Prostate gland (tissue), 2 donors: Measurements from ENCODE around the gene MAFG. TPM values are rescaled to one million over a fixed set of nuclear protein-coding genes. Genes with fewer than 3 reads are reported as not detected.

Experiments
- DNase-seq: peaks from one replicate; pipeline ENCODE4 v3.0.0-alpha.2; 2019; ENCODE audit warnings: low spot score
- H3K27ac ChIP-seq, 2 donors: fragments of 200-600 bp; sonication (generic); 2 replicates each; pipeline ENCODE4 v1.5.1; 2017 to 2019
- H3K27me3 ChIP-seq: fragments of 200-600 bp; sonication (generic); replicated peaks from 2 replicates; pipeline ENCODE4 v1.5.1; 2019; ENCODE audit not compliant: insufficient read depth
- H3K36me3 ChIP-seq, 2 donors: fragments of 200-600 bp; sonication (generic); 1 replicate in 1 of 2; 2 replicates in 1 of 2; pipeline versions ENCODE4 v1.5.1 to v1.8.1; 2017 to 2019
- H3K4me1 ChIP-seq: fragments of 200-600 bp; sonication (generic); replicated peaks from 2 replicates; pipeline ENCODE4 v1.5.1; 2019
- H3K4me3 ChIP-seq, 2 donors: fragments of 200-600 bp; sonication (generic); 2 replicates each; pipeline ENCODE4 v1.5.1; 2017 to 2019
- H3K9me3 ChIP-seq: fragments of 200-600 bp; sonication (generic); 2 replicates; pipeline ENCODE4 v1.5.1; 2017
- POLR2A ChIP-seq: fragments of 450-650 bp; IDR thresholded peaks from one replicate; pipeline ENCODE4 v1.6.1; 2016; ENCODE audit warnings: antibody characterized with exemption, mild to moderate bottlenecking
- POLR2AphosphoS5 ChIP-seq: sonication (generic); formaldehyde crosslinking; IDR thresholded peaks from one replicate; pipeline ENCODE4 v1.6.1; 2017; ENCODE audit warnings: antibody characterized with exemption
- WGBS: methylation state at CpG from one replicate; pipeline ENCODE4 v1.1.5; 2018; 5-methylcytosine and 5-hydroxymethylcytosine counted together
- intact Hi-C: fragments of 100-400 bp; cut with DNase I; formaldehyde crosslinking; loops from one replicate; pipeline ENCODE4 v1.14.2; 2022
- total RNA-seq, 2 donors: library from RNA; depleted of rRNA; stranded (reverse); fragments of >200 nt; gene quantifications; one replicate each; pipeline ENCODE4 v1.1.0, GENCODE V29; 2016
- TF ChIP-seq, protein P1 (sequence below), 4 experiments: fragments of 200-600 bp in 2 of 4; fragments of 450-650 bp in 2 of 4; sonication (generic) in 2 of 4; IDR thresholded peaks; 1 replicate in 3 of 4; 2 replicates in 1 of 4; pipeline ENCODE4 v1.5.1; 2016 to 2019; ENCODE audit warnings: antibody characterized with exemption in 4 of 4, mild to moderate bottlenecking in 2 of 4, moderate library complexity in 2 of 4

MAFG gene
- total RNA-seq, 2 donors from 2014 or later, result 11.3 to 27.7 TPM

- Histone ChIP-seq H3K4me1 (peaks cover 4% of the 10 kb centered on the region), H3K27me3 (no peaks in the 10 kb centered on the region), H3K27ac (no peak overlapping the region), H3K4me3 (no peak overlapping the region), H3K9me3 (no peaks in the 10 kb centered on the region), H3K36me3 (peaks cover 10 to 11% of the 10 kb centered on the region in 2 donors)
- intact Hi-C loops, result no loop called here
- TF ChIP-seq POLR2AphosphoS5, result no peak
- 77% methylated on average over 21 of the region's 21 CpGs for WGBS
- DNase-seq, result no peak
Observed at GRCh38 chr17:81916234-81917001, 11.1 kb downstream of the MAFG start.

GRCh38 chr17:81915331-81915730, 12.2 kb downstream of the MAFG start:
- H3K4me3 ChIP-seq, result no peak overlapping the region
- H3K9me3 ChIP-seq, result no peaks in the 10 kb centered on the region
- no peak overlapping the region for H3K27ac ChIP-seq
- H3K36me3 ChIP-seq, result peaks cover 10 to 11% of the 10 kb centered on the region in 2 donors
- peaks cover 4% of the 10 kb centered on the region for H3K4me1 ChIP-seq
- intact Hi-C loops, result no loop called here
- no peaks in the 10 kb centered on the region for H3K27me3 ChIP-seq
- 86% methylated on average over 12 of the region's 12 CpGs for WGBS
- DNase-seq, result no peak
- TF ChIP-seq POLR2AphosphoS5, result no peak
- TF ChIP-seq, protein P1, sequence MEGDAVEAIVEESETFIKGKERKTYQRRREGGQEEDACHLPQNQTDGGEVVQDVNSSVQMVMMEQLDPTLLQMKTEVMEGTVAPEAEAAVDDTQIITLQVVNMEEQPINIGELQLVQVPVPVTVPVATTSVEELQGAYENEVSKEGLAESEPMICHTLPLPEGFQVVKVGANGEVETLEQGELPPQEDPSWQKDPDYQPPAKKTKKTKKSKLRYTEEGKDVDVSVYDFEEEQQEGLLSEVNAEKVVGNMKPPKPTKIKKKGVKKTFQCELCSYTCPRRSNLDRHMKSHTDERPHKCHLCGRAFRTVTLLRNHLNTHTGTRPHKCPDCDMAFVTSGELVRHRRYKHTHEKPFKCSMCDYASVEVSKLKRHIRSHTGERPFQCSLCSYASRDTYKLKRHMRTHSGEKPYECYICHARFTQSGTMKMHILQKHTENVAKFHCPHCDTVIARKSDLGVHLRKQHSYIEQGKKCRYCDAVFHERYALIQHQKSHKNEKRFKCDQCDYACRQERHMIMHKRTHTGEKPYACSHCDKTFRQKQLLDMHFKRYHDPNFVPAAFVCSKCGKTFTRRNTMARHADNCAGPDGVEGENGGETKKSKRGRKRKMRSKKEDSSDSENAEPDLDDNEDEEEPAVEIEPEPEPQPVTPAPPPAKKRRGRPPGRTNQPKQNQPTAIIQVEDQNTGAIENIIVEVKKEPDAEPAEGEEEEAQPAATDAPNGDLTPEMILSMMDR (IDR thresholded peaks at IDR 0.05), result no peak

DNA sequence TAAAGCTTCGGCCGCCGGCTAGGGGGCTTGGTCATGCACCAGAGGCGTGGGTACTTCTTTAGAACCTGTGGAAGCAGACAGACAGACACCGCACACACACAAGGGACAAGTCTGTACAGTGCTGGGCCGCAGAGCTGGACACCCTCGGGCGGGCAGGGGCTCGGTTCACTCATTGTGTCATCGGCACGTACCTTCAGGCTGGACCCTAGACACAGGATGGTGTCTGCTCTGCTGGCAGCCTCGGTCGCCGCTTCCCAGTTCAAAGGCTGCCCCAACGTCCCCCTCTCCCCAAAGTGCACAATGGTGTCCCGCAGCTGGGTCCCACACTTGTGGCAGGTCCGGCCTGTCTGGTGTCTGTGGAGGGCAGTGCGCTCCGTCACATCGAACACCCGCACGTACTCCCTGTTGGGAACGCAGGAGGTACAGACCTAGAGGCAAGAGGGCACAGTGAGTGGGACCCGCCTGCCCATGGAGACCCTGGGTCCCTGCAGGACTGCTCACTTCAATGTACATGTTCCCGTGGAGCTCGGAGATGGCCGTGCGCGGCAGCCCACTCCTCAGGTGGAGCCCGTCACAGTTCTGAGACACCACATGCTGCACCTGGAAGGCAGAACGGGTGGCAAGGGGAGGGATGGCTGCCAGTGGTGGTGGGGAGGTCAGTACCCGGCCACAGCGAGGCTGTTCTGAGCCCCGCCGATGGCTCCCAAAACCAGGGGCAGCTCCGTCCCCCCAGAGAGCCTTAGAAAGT, 13.3 kb downstream of the MAFG start:
- WGBS, result 96% methylated on average over 33 of the region's 36 CpGs
- no peaks in the 10 kb centered on the region for H3K27me3 ChIP-seq
- intact Hi-C loops, result no loop called here
- H3K27ac ChIP-seq, result no peak overlapping the region
- H3K9me3 ChIP-seq, result no peaks in the 10 kb centered on the region
- DNase-seq, result no peak
- peaks cover 10 to 11% of the 10 kb centered on the region in 2 donors for H3K36me3 ChIP-seq
- H3K4me3 ChIP-seq, result no peak overlapping the region
- TF ChIP-seq POLR2A, result no peak
- no peak for TF ChIP-seq POLR2AphosphoS5
- TF ChIP-seq, protein P1 (IDR thresholded peaks at IDR 0.05), result no peak
- H3K4me1 ChIP-seq, result peaks cover 10% of the 10 kb centered on the region

GRCh38 chr17:81913394-81914102, 14.0 kb downstream of the MAFG start:
- Histone ChIP-seq H3K27me3 (no peaks in the 10 kb centered on the region), H3K4me3 (no peak overlapping the region), H3K27ac (no peak overlapping the region), H3K4me1 (peaks cover 11% of the 10 kb centered on the region), H3K9me3 (no peaks in the 10 kb centered on the region), H3K36me3 (peaks cover 10 to 11% of the 10 kb centered on the region in 2 donors)
- intact Hi-C loops, result no loop called here
- 96% methylated on average over 29 of the region's 31 CpGs for WGBS
- TF ChIP-seq POLR2AphosphoS5, result no peak
- TF ChIP-seq, protein P1 (IDR thresholded peaks at IDR 0.05), result no peak
- TF ChIP-seq POLR2A, result no peak
- DNase-seq, result no peak
